Mucosa of descending colon (tissue), 3 donors: ENCODE measurements around the gene COL21A1. TPM values are rescaled to one million over a fixed set of nuclear protein-coding genes. Genes with fewer than 3 reads are reported as not detected.

Source experiments
- ATAC-seq: fragments of 200-7000 bp; cut with Tn5 transposase; one replicate; pipeline ENCODE4 v1.9.1; 2020; ENCODE audit warnings: mild to moderate bottlenecking, moderate library complexity
- DNase-seq, 3 donors: peaks; one replicate each; pipeline ENCODE4 v3.0.0-alpha.2; 2020
- H3K36me3 ChIP-seq: fragments of 200-600 bp; one replicate; pipeline ENCODE4 v1.8.0; 2021; ENCODE audit warnings: low read depth, mild to moderate bottlenecking
- H3K4me1 ChIP-seq: fragments of 200-600 bp; one replicate; pipeline ENCODE4 v1.8.0; 2021; ENCODE audit warnings: low read depth, mild to moderate bottlenecking
- H3K4me3 ChIP-seq: fragments of 200-600 bp; one replicate; pipeline ENCODE4 v1.8.0; 2021; ENCODE audit warnings: mild to moderate bottlenecking
- H3K9me3 ChIP-seq: fragments of 200-600 bp; one replicate; pipeline ENCODE4 v1.8.0; 2021; ENCODE audit warnings: mild to moderate bottlenecking
- CTCF ChIP-seq: fragments of 200-600 bp; IDR thresholded peaks from one replicate; pipeline ENCODE4 v1.8.0; 2022; ENCODE audit warnings: antibody characterized with exemption, mild to moderate bottlenecking
- intact Hi-C, 2 donors: fragments of 100-400 bp; cut with DNase I in 1 of 2; cut with micrococcal nuclease in 1 of 2; formaldehyde crosslinking; loops; one replicate each; pipeline versions ENCODE4 v1.11.0 to v1.11.1; 2022; cut with DNase I, micrococcal nuclease
- total RNA-seq, 3 donors: library from RNA; stranded (reverse); fragmentation: NEBNext Ultra II Directional in 2 of 3; extraction: Animal tissue kit (Norgen Biotek cat#: 25700) in 2 of 3; gene quantifications; one replicate each; pipeline versions ENCODE4 v1.2.1 to v1.2.4, GENCODE V29; 2021 to 2023
- donor health status: DM: no; HTN: no; CAD: no; lungs with moderate emphysema.
- donor health status: DM: no; HTN: no; CAD: no.
- donor health status: DM: no; HTN: yes; CAD: no.

COL21A1 gene
- total RNA-seq, 3 donors from 2014 or later = 0.35 to 20.5 (median 2.1) TPM

GRCh38 chr6:56145616-56146015 is 101.8 kb downstream of the COL21A1 start:
- Histone ChIP-seq H3K4me3 (no peak overlapping the region), H3K4me1 (no peaks in the 10 kb centered on the region), H3K36me3 (no peaks in the 10 kb centered on the region), H3K9me3 (no peaks in the 10 kb centered on the region)
- ATAC-seq = no peak
- TF ChIP-seq CTCF = no peak
- no peak for DNase-seq
- intact Hi-C loops = no loop called here

DNA sequence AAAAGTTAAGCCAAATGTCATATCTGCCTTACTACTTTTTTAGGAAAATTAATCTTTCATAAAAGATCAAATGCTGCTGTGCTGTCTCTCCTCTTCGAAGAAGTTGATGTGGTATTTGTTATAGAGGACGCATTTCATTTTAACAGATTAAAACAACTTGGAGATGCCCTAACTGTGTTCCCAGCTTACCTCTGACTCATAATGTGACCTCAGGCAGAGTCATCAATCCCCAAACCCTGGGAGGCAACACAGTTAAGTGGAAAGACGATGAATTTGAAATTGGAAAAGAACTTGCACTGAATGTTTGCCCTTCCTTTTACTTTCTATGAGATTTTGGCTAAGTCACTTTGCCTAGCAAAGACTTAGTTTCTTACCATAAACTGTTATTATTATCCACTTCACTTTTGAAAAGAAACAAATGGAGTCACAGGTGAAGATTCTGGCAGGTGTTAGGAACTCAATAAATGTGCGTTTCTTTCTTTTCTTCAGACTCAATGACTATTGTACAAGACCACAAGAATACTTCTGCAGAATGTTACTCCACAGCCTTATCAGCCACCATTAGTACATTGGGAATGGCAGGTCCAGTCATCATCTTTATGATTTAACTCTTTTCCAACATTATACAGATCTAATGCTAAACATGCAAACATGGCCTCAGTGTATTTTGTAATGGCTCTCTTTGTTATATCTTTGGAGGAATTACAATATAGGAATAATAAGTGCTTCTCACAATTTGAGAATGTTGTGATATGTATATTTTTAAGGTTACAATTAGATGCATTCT is 102.6 kb downstream of the COL21A1 start:
- no peak for TF ChIP-seq CTCF
- H3K4me3 ChIP-seq = no peak overlapping the region
- intact Hi-C loops = no loop called here
- no peak for DNase-seq
- no peaks in the 10 kb centered on the region for H3K4me1 ChIP-seq
- no peaks in the 10 kb centered on the region for H3K9me3 ChIP-seq
- H3K36me3 ChIP-seq = no peaks in the 10 kb centered on the region
- ATAC-seq = no peak

DNA sequence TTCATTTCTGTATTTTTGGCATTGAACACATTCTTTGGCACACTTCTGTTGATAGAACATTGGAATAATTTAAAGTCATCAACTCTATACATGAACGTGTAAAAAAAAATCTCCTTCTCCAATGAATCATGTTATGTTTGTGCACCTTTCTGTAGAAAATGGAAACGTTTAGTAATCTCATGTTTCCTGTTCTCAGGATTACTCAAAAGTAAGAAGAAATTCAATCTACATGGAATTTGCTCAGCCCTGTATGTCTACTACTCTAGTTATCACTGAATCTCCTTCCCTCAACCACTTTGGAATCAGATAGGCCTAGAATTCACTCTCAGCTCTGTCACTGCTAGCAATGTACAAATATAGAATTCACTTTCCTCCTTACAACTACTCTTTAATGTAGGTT is 103.6 kb downstream of the COL21A1 start:
- intact Hi-C loops = no loop called here
- no peak for DNase-seq
- Histone ChIP-seq H3K9me3 (no peaks in the 10 kb centered on the region), H3K4me3 (no peak overlapping the region), H3K4me1 (no peaks in the 10 kb centered on the region), H3K36me3 (no peaks in the 10 kb centered on the region)
- TF ChIP-seq CTCF = no peak
- ATAC-seq = no peak

- no peaks in the 10 kb centered on the region for H3K36me3 ChIP-seq
- no peak for DNase-seq
- ATAC-seq = no peak
- H3K4me3 ChIP-seq = no peak overlapping the region
- H3K9me3 ChIP-seq = no peaks in the 10 kb centered on the region
- no peaks in the 10 kb centered on the region for H3K4me1 ChIP-seq
- no peak for TF ChIP-seq CTCF
- intact Hi-C loops = no loop called here
Measured at GRCh38 chr6:56140090-56140489, 107.3 kb downstream of the COL21A1 start.

- no peak for TF ChIP-seq CTCF
- ATAC-seq (no peak), DNase-seq (no peak)
- intact Hi-C loops = no loop called here
- no peaks in the 10 kb centered on the region for H3K36me3 ChIP-seq
- no peaks in the 10 kb centered on the region for H3K9me3 ChIP-seq
- no peak overlapping the region for H3K4me3 ChIP-seq
- H3K4me1 ChIP-seq = no peaks in the 10 kb centered on the region
Measured at GRCh38 chr6:56115715-56116114, 131.7 kb downstream of the COL21A1 start.
